Measurements from ENCODE around the gene KCNG2.
A peak's percentile ranks its signal among the peaks of the same experiment; 100 is the strongest.

The KCNG2 gene

GRCh38 chr18:79941473-79942119, 143.9 kb downstream of the KCNG2 start:
- Histone ChIP-seq H3K36me3 (peaks cover 70 to 98% (median 89%) of the 10 kb centered on the region in 11 experiments), H3K27ac (no peak overlapping the region)
- TF ChIP-seq Cebpa-rat (IDR thresholded peaks at IDR 0.05), result no peak

GRCh38 chr18:79942211-79942610, 144.5 kb downstream of the KCNG2 start:
- H4K20me1 ChIP-seq, result peaks cover 99 to 100% (median 100%) of the 10 kb centered on the region in 11 experiments
- no peak for TF ChIP-seq Cebpa-rat (IDR thresholded peaks at IDR 0.05)
- H3K27ac ChIP-seq, result no peak overlapping the region
- no peak overlapping the region for H3K4me2 ChIP-seq
- H3K4me1 ChIP-seq, result peaks cover 22 to 35% (median 33%) of the 10 kb centered on the region in 10 experiments
- H3K36me3 ChIP-seq, result peaks cover 64 to 98% (median 89%) of the 10 kb centered on the region in 11 experiments
- no peak overlapping the region for H3K4me3 ChIP-seq
- no peak overlapping the region; a peak in 1 of 22 replicates for H3K9ac ChIP-seq
- no peaks in the 10 kb centered on the region for H3K27me3 ChIP-seq
- H3K9me3 ChIP-seq (replicated peaks in 1 of 11), result peaks cover 0 to 24% (median 7%) of the 10 kb centered on the region in 11 experiments; a peak in 8 of 22 replicates

More at GRCh38 chr18:79941473-79942119, 143.9 kb downstream of the KCNG2 start:
- no peak overlapping the region; a peak in 1 of 22 replicates for H3K9ac ChIP-seq
- peaks cover 23 to 29% (median 27%) of the 10 kb centered on the region in 10 experiments for H3K4me1 ChIP-seq
- H4K20me1 ChIP-seq, result peaks cover 99 to 100% (median 100%) of the 10 kb centered on the region in 11 experiments
- no peak overlapping the region for H3K4me3 ChIP-seq
- H3K9me3 ChIP-seq (replicated peaks in 1 of 11), result peaks cover 0 to 30% (median 12%) of the 10 kb centered on the region in 11 experiments; a peak in 9 of 22 replicates
- H3K4me2 ChIP-seq, result no peak overlapping the region
- no peaks in the 10 kb centered on the region for H3K27me3 ChIP-seq

GRCh38 chr18:79942786-79943607, 145.3 kb downstream of the KCNG2 start:
- Histone ChIP-seq H3K27ac (no peak overlapping the region), H3K36me3 (peaks cover 60 to 95% (median 86%) of the 10 kb centered on the region in 11 experiments), H3K4me2 (no peak overlapping the region), H3K4me3 (no peak overlapping the region), H3K9me3 (replicated peaks in 1 of 11) (peaks cover 0 to 16% (median 3%) of the 10 kb centered on the region in 11 experiments; a peak in 6 of 22 replicates), H4K20me1 (peaks cover 96 to 99% (median 98%) of the 10 kb centered on the region in 11 experiments), H3K4me1 (peaks cover 26 to 41% (median 38%) of the 10 kb centered on the region in 10 experiments), H3K9ac (no peak overlapping the region), H3K27me3 (no peaks in the 10 kb centered on the region)
- no peak for TF ChIP-seq Cebpa-rat (IDR thresholded peaks at IDR 0.05)

GRCh38 chr18:79943608-79944125, 145.9 kb downstream of the KCNG2 start:
- Histone ChIP-seq H3K9me3 (replicated peaks in 1 of 11) (peaks cover 0 to 10% (median 0%) of the 10 kb centered on the region in 11 experiments; a peak in 3 of 22 replicates), H3K9ac (no peak overlapping the region), H3K36me3 (peaks cover 60 to 95% (median 86%) of the 10 kb centered on the region in 11 experiments), H4K20me1 (peaks cover 91 to 99% (median 98%) of the 10 kb centered on the region in 11 experiments), H3K27ac (peak overlapping the region in 1 of 11 experiments; percentile 9; a peak in 1 of 22 replicates), H3K4me2 (peak overlapping the region in 1 of 11 experiments; percentile 63; a peak in 1 of 22 replicates), H3K4me1 (peaks cover 33 to 48% (median 45%) of the 10 kb centered on the region in 10 experiments), H3K4me3 (no peak overlapping the region), H3K27me3 (no peaks in the 10 kb centered on the region)
- no peak for TF ChIP-seq Cebpa-rat (IDR thresholded peaks at IDR 0.05)

- Histone ChIP-seq H4K20me1 (peaks cover 89 to 99% (median 98%) of the 10 kb centered on the region in 11 experiments), H3K36me3 (peaks cover 59 to 95% (median 86%) of the 10 kb centered on the region in 11 experiments), H3K27me3 (no peaks in the 10 kb centered on the region), H3K27ac (peak overlapping the region in 2 of 11 experiments; percentile 9 to 12; a peak in 1 of 22 replicates), H3K4me3 (no peak overlapping the region), H3K9me3 (replicated peaks in 1 of 11) (peaks cover 0 to 10% (median 0%) of the 10 kb centered on the region in 11 experiments; a peak in 3 of 22 replicates), H3K9ac (peak overlapping the region in 4 of 11 experiments; percentile 23 to 58 (median 44); a peak in 2 of 22 replicates), H3K4me2 (peak overlapping the region in 8 of 11 experiments; percentile 56 to 76 (median 64); a peak in 13 of 22 replicates), H3K4me1 (peaks cover 39 to 53% (median 50%) of the 10 kb centered on the region in 10 experiments)
- TF ChIP-seq Cebpa-rat (IDR thresholded peaks at IDR 0.05), result no peak
Observed at GRCh38 chr18:79944126-79944731, 146.5 kb downstream of the KCNG2 start.

- peak overlapping the region in 7 of 11 experiments; percentile 4 to 57 (median 33); a peak in 7 of 22 replicates for H3K27ac ChIP-seq
- H4K20me1 ChIP-seq, result peaks cover 84 to 99% (median 97%) of the 10 kb centered on the region in 11 experiments
- H3K4me1 ChIP-seq, result peaks cover 44 to 58% (median 55%) of the 10 kb centered on the region in 10 experiments
- peak overlapping the region; percentile 8 to 76 (median 61); a peak in 17 of 22 replicates for H3K4me2 ChIP-seq
- no peaks in the 10 kb centered on the region for H3K27me3 ChIP-seq
- peaks cover 54 to 91% (median 82%) of the 10 kb centered on the region in 11 experiments for H3K36me3 ChIP-seq
- peak overlapping the region in 1 of 10 experiments; percentile 0; a peak in 1 of 20 replicates for H3K4me3 ChIP-seq
- peak overlapping the region; percentile 23 to 70 (median 53); a peak in 16 of 22 replicates for H3K9ac ChIP-seq
- TF ChIP-seq Cebpa-rat (IDR thresholded peaks at IDR 0.05), result no peak
- peaks cover 0 to 10% (median 0%) of the 10 kb centered on the region in 11 experiments; a peak in 3 of 22 replicates for H3K9me3 ChIP-seq (replicated peaks in 1 of 11)
Observed at GRCh38 chr18:79944746-79945117, 147.0 kb downstream of the KCNG2 start.

GRCh38 chr18:79945118-79946042, 147.6 kb downstream of the KCNG2 start:
- H3K27me3 ChIP-seq, result no peaks in the 10 kb centered on the region
- peak overlapping the region in 1 of 10 experiments; percentile 0; a peak in 1 of 20 replicates for H3K4me3 ChIP-seq
- peaks cover 0 to 5% (median 0%) of the 10 kb centered on the region in 11 experiments; a peak in 2 of 22 replicates for H3K9me3 ChIP-seq (replicated peaks in 1 of 11)
- peaks cover 50 to 65% (median 61%) of the 10 kb centered on the region in 10 experiments for H3K4me1 ChIP-seq
- peak overlapping the region in 8 of 11 experiments; percentile 4 to 57 (median 30); a peak in 13 of 22 replicates for H3K27ac ChIP-seq
- TF ChIP-seq Cebpa-rat (IDR thresholded peaks at IDR 0.05), result no peak
- peak overlapping the region; percentile 8 to 76 (median 61); a peak in 20 of 22 replicates for H3K4me2 ChIP-seq
- H4K20me1 ChIP-seq, result peaks cover 79 to 98% (median 95%) of the 10 kb centered on the region in 11 experiments
- H3K36me3 ChIP-seq, result peaks cover 48 to 84% (median 76%) of the 10 kb centered on the region in 11 experiments
- peak overlapping the region; percentile 23 to 70 (median 53); a peak in 19 of 22 replicates for H3K9ac ChIP-seq
